Loucy (cell line): ENCODE results near the gene HOXB9.

Source experiments
- H2AFZ ChIP-seq: fragments of 200-600 bp; sonication (generic); 2 replicates; pipeline ENCODE4 v1.6.0; 2016; ENCODE audit warnings: antibody characterized with exemption, mild to moderate bottlenecking, low read length, moderate library complexity
- H3F3A ChIP-seq: fragments of 200-600 bp; 2 replicates; pipeline ENCODE4 v1.6.0; 2016; ENCODE audit warnings: antibody characterized with exemption, low read depth, mild to moderate bottlenecking
- H3K27me3 ChIP-seq: fragments of 200-600 bp; sonication (generic); 2 replicates; pipeline ENCODE4 v1.6.1; 2014; ENCODE audit warnings: low read length, mild to moderate bottlenecking; ENCODE audit not compliant: insufficient read depth, poor library complexity, severe bottlenecking
- H3K36me3 ChIP-seq: fragments of 200-600 bp; sonication (generic); 2 replicates; pipeline ENCODE4 v1.6.1; 2016; ENCODE audit warnings: low read length; ENCODE audit not compliant: insufficient read depth
- H3K4me1 ChIP-seq: fragments of 200-600 bp; sonication (generic); 2 replicates; pipeline ENCODE4 v1.5.1; 2014; ENCODE audit warnings: low read length, mild to moderate bottlenecking; ENCODE audit not compliant: insufficient read depth, poor library complexity, severe bottlenecking
- H3K4me2 ChIP-seq: fragments of 200-600 bp; sonication (generic); 2 replicates; pipeline ENCODE4 v1.6.0; 2014; ENCODE audit warnings: antibody characterized with exemption, low read length, low read depth, mild to moderate bottlenecking; ENCODE audit not compliant: poor library complexity, severe bottlenecking
- H3K4me3 ChIP-seq: fragments of 200-600 bp; sonication (generic); 2 replicates; pipeline ENCODE4 v1.5.1; 2014; ENCODE audit warnings: low read length, mild to moderate bottlenecking, mixed read lengths; ENCODE audit not compliant: poor library complexity, severe bottlenecking
- H3K79me2 ChIP-seq: fragments of 200-600 bp; sonication (generic); 2 replicates; pipeline ENCODE4 v1.6.1; 2014; ENCODE audit warnings: low read length; ENCODE audit not compliant: insufficient read depth
- H3K9ac ChIP-seq: fragments of 200-600 bp; sonication (generic); 2 replicates; pipeline ENCODE4 v1.6.0; 2014; ENCODE audit warnings: mild to moderate bottlenecking, low read depth, low read length, moderate library complexity; ENCODE audit not compliant: poor library complexity, severe bottlenecking
- H3K9me2 ChIP-seq: fragments of 200-600 bp; sonication (generic); replicated peaks from 2 replicates; pipeline ENCODE4 v1.6.1; 2016; ENCODE audit warnings: low read depth, low read length, mixed read lengths
- H3K9me3 ChIP-seq: fragments of 200-600 bp; sonication (generic); 2 replicates; pipeline ENCODE4 v1.6.1; 2014; ENCODE audit warnings: mild to moderate bottlenecking, antibody characterized with exemption, low read length, low read depth; ENCODE audit not compliant: insufficient read depth
- H4K20me1 ChIP-seq: fragments of 200-600 bp; sonication (generic); 2 replicates; pipeline ENCODE4 v1.6.0; 2014; ENCODE audit warnings: antibody characterized with exemption, low read length, mild to moderate bottlenecking; ENCODE audit not compliant: insufficient read depth, poor library complexity, severe bottlenecking
- CTCF ChIP-seq: fragments of 200-600 bp; sonication (generic); conservative IDR thresholded peaks from 2 replicates; pipeline ENCODE4 v1.5.1; 2014; ENCODE audit warnings: mild to moderate bottlenecking, antibody characterized with exemption, low read length
- EZH2phosphoT487 ChIP-seq: fragments of 200-600 bp; IDR thresholded peaks from 2 replicates; pipeline ENCODE4 v1.6.1; 2018; ENCODE audit warnings: antibody characterized with exemption, mild to moderate bottlenecking, moderate library complexity, borderline replicate concordance

The HOXB9 gene

GRCh38 chr17:48624118-48624517, 2.0 kb downstream of the HOXB9 start:
- Histone ChIP-seq H3K79me2 (peaks cover 97% of the 10 kb centered on the region), H2AFZ (no peak overlapping the region), H3K9ac (peak overlapping the region; percentile 100), H3K4me3 (peak overlapping the region; percentile 89), H3K4me2 (peak overlapping the region; percentile 98), H3K27me3 (peaks cover 39% of the 10 kb centered on the region), H3K9me3 (no peaks in the 10 kb centered on the region), H3K4me1 (peaks cover 59% of the 10 kb centered on the region), H3K9me2 (no peaks in the 10 kb centered on the region), H3K36me3 (peaks cover 8% of the 10 kb centered on the region; the same call in 1 of the 2 replicates), H4K20me1 (peaks cover 24% of the 10 kb centered on the region), H3F3A (0 out of 2 replicates have a peak, but pooled peaks cover 4% of the 10 kb centered on the region)
- TF ChIP-seq EZH2phosphoT487 (no peak), CTCF (no peak)

- Histone ChIP-seq H3K79me2 (peaks cover 96% of the 10 kb centered on the region), H3K36me3 (peaks cover 8% of the 10 kb centered on the region; the same call in 1 of the 2 replicates), H3K4me1 (peaks cover 58% of the 10 kb centered on the region), H4K20me1 (peaks cover 24% of the 10 kb centered on the region), H3K4me3 (peak overlapping the region; percentile 89), H2AFZ (no peak overlapping the region), H3F3A (0 out of 2 replicates have a peak, but pooled peaks cover 4% of the 10 kb centered on the region), H3K27me3 (peaks cover 39% of the 10 kb centered on the region), H3K9me3 (no peaks in the 10 kb centered on the region), H3K9ac (peak overlapping the region; percentile 100), H3K4me2 (peak overlapping the region; percentile 98), H3K9me2 (no peaks in the 10 kb centered on the region)
- TF ChIP-seq EZH2phosphoT487 (no peak), CTCF (no peak)
These were observed 2.6 kb downstream of the HOXB9 start for GRCh38 chr17:48623583-48623982.

- Histone ChIP-seq H3K4me2 (peak overlapping the region; percentile 98), H3K4me1 (peaks cover 52% of the 10 kb centered on the region), H3K9me2 (no peaks in the 10 kb centered on the region), H4K20me1 (peaks cover 24% of the 10 kb centered on the region), H3K9me3 (no peaks in the 10 kb centered on the region), H3K79me2 (peaks cover 96% of the 10 kb centered on the region), H3K4me3 (peak overlapping the region; percentile 89), H3K27me3 (peaks cover 39% of the 10 kb centered on the region), H3K9ac (peak overlapping the region; percentile 100), H2AFZ (no peak overlapping the region), H3K36me3 (peaks cover 8% of the 10 kb centered on the region; the same call in 1 of the 2 replicates), H3F3A (0 out of 2 replicates have a peak, but pooled peaks cover 4% of the 10 kb centered on the region)
- TF ChIP-seq CTCF (no peak), EZH2phosphoT487 (no peak)
These were observed 3.3 kb downstream of the HOXB9 start for GRCh38 chr17:48622857-48623256.
